CD4-positive, alpha-beta T cell treated with Interleukin-10 for 1 hour (primary cell): ENCODE measurements around the gene MYO5B.
"Not testable (repeated sequence)": the region's sequence is repeated elsewhere in the genome, so short reads cannot be mapped to it uniquely, and the experiment has no call there.

Source experiments
- DNase-seq: peaks from one replicate; pipeline ENCODE4 v3.0.0-alpha.2; 2020

Gene MYO5B

DNA sequence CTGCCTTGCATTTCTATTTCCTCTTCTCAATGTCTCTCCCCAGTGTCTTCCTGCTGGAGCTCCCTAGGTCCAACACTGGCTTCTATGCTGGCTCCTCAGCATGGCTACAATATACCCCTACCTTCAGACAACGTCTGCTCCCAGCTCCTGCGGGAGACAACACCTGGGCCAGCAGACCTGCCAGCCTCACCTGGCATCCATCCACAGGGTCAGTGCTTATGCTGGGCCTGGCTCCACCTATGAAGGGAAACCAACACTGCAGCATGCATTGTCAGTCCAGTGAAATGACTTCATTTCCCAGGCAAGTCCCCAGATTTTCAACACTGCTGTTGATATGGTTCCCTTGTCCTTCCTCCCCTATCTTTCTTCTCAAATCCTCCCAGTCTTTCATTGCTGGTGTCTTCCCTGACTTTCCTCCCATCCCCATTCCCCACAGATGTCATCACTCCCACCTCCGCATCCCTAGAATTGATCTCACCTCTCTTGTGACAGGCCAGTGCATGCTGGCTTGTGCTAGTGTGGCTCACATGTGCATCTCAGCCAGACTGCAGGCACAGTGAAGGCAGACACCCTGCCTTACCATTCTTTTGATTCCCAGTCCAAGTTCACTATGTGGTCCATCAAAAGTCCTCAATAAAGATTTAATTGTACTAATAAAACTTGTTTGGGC, 98.0 kb downstream of the MYO5B start:
- no peak for DNase-seq

DNA sequence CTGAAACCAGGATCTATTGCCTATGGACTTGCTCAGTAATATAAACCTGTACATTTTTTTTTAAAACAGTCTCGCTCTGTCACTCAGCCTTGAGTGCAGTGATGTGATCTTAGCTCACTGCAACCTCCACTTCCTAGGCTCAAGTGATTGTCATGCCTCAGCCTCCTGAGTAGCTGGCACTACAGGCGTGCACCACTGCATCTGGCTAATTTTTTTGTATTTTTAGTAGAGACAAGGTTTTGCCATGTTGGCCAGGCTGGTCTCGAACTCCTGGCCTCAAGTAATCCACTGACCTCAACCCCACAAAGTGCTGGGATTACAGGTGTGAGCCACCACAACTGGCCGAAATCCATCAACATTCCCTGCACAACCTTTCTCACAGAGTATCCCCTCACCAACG, 100.2 kb downstream of the MYO5B start:
- not testable (repeated sequence) for DNase-seq

DNA sequence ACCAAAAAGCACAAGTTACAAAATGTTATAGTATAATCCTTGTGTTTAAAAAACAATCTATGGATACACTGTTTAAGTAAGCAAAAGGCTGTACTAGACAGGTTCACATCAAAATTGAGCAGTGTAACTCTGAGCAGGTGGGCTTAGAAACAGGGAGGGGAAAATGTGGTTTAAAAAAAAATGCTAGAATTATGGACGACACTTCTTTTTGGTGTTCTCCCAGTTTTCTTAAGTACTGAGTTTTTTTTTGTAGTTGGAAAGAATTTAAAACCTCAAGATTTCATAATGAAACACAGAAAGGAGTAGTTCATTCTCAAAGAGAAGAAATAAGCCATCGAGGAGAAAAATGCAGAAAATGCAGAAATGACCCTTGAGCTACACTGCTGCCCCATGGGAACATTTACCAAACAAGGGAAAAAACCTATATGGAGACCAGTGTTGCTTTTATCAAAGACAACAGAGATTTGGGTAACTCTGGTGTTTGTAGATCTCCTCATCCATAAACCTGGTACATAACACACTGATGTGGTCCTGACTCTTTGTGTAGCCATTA, 100.7 kb downstream of the MYO5B start:
- DNase-seq = no peak

DNA sequence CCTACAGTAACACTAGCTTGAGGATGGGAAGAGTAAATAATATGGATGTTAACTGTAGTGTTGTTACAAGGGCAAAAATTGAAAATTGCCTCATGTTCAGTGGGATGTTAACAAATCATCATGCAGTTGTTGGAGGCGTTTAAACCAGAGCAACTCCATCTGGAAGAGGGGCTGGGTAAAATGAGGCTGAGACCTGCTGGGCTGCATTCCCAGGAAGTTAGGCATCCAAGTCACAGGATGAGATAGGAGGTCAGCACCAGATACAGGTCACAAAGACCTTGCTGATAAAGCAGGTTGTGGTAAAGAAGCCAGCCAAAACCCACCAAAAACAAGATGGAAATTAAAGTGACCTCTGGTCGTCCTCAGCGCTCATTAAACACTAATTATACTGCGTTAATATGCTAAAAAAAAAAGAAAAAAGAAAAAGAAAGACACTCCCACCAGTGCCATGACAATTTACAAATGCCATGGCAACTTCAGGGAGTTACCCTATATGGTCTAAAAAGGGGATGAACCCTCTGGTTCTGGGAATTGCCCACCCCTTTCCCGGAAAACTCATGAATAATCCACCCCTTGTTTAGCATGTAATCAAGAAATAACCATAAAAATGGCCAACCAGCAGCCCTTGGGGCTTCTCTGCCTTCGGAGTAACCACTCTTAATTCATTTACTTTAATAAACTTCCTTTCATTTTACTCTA, 101.4 kb downstream of the MYO5B start:
- DNase-seq = no peak

DNA sequence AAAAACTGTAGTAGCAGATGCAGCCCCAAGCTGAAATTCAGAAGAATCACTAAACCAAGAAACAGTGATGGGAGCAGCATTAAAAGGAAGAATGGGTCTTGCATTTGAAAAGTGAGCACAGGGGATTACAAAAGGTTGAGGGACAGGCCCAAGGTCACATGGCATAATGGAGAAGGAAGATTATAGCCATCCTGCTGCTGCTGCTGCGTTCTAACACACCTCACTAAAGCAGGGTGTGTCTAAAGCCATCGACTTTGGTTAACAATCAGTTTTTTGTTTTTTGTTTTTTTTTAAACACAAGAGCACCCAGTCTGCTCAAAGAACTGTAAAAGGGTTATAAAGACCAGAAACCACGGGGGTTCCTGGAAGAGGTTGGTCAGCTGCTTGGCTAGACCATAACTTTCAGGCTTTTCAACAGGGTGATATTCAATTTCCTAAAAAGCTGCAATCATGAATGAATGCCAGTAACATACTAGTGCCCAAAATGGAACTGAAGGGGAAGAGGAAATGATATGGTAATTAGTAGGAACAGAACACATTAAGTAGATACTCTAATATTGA, 102.6 kb downstream of the MYO5B start:
- DNase-seq = no peak

DNA sequence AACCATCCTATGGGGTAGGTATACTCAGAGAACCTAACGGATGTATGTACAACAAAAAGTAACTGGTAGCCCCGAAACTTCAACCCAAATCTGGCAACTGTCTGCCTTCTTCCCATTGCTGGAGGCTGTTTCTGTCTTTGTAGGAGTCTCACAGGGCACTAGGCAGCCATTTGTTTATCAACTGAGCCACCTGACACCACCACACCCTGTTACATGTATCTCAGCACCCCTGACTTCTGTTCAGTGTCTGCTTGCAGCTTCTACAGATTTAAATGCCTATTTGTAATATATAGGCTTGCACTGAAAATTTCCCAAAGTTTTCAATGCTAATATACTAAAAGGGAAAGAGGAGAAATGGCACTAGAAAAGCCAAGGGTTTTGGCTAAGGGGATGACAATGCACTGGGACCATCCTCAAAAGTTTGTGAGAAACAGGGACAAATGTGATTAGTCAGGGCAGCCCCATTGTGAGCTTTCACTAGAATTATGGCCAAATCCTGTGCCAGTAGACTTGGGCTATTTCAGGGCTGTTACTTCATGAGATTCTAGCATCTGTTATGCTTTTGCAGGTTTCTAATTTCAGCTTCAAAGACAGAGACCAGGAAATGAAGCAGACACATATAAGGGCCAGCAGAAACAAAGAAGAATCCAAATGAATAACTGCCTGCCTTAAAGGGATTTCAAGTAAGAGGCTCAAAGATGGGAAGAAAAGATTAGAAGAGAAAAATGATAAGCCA, 103.3 kb downstream of the MYO5B start:
- no peak for DNase-seq

DNA sequence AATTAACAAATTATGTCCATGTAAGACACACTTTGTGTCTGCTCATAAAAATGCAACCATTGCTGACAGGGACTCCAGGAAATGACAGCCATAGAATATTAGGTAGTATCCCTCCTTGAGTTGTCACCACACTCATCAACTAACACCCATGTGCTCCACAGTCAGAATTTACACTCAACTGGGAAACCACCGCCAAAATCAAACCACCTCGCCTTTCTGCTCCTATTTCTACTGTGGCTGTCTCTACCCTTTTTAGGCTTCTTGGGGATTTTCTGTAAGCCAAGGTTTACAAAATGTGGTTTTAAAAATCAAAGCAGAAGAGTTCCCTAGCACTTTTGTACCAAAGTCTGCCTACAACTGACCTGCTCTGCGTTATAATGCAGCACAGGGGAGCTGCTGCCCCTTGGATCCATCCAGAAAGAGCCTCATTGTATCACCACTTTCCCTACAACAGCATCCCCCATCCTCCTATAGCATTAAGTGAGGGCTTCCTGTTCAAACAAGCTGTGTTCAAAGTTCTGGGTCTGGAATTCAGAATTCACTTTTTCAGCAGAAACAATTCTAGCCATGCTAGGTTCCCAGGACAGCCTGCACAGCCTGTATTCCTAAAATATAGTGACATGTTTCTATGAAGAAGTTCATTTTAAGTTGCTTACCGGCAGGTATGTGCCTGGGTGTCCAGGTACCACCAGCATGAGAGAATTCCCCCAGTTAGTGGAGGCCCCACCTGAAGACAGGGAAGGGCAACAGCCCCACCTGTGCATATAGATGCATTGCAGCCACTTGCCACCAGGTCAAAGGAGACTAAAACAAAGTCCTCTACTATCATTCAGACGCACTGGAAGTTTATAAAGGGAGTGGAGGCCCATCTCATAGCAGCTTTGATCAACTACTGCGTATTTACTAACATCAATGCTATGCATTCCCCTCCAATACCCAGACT, 104.3 kb downstream of the MYO5B start:
- DNase-seq = no peak

DNA sequence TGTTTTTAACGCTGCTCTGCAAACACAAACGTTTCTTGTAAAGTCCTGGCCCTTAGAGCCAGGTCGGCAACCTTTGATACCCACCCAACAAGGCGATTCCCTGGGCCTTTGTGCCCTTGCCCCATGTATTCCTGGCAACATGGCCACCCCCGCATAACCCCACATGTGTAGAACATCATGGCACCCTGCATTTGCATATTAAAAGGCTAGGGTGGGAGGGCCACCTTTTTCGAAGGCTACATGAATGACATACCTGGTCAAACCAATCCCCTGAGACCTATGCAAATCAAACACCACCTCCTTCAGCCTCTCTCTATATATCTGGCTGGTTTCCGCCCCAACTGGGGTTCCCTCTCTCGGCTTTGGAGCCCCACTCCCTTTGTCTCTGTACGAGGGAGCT, 105.2 kb downstream of the MYO5B start:
- DNase-seq = no peak

DNA sequence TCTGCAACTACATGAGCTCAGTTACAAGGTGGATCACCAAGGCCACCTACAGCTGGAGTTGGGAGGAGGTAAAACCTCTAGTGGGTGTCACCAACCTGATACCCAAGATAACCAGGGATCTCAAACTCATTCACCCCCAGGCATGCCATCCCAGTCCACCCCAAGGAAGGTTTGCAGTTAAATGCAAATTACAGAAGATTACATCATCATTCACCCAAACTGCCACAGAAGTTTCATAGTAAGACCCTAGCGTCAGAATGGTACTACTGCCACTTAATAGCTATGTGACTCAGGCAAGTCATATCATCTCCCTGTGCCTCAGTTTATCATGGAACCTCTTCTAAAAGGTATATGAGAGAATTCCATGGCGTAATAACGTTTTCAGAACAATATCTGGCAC, 111.2 kb downstream of the MYO5B start:
- DNase-seq = no peak

DNA sequence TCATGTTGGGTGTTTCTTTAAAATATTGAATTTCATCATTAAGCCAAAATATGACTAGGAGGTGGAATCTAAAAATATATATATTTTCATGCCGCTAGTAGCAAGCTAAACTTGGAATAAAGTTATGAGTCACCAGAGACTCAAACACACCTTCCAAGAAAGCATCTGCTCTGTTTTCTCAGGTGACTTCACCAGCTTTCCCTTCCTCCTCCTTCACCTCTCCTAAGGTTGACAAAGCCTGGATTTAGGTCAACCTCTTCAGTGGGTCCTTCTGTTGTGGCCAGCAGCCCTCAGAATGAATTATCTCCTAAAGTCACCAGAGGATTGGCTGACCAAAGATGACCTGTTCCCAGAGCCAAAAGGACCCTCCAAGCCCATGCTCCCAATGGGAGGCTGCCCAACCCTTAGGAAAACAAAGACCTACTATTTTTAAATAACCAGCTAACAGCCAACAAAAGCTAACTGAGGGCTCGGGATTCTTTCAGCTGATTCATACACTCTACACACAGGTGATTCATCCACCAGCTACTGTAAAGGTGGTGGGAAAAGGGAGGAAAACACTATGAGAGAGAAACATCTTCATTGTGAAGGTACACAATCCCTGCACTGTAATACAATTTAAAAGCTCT, 113.9 kb downstream of the MYO5B start:
- DNase-seq = no peak

DNA sequence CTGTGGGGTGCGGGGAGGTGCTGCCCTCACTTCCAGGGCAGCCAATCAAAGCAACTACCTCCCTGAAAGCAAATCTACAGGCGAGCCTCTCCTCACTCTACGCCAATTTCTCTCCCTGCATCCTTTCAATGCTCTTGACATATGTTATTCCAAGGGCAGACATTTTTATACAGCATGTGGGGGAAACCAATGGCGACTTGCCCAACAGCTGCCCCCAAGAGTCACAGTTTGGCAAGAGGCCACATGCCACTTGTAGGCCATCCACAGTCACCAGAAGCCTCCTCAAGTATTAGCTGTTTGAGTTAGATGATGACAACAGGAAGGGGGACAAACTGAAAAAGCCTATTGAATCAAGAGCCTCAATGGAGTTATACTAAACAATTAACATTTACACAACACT, 114.6 kb downstream of the MYO5B start:
- no peak for DNase-seq

DNA sequence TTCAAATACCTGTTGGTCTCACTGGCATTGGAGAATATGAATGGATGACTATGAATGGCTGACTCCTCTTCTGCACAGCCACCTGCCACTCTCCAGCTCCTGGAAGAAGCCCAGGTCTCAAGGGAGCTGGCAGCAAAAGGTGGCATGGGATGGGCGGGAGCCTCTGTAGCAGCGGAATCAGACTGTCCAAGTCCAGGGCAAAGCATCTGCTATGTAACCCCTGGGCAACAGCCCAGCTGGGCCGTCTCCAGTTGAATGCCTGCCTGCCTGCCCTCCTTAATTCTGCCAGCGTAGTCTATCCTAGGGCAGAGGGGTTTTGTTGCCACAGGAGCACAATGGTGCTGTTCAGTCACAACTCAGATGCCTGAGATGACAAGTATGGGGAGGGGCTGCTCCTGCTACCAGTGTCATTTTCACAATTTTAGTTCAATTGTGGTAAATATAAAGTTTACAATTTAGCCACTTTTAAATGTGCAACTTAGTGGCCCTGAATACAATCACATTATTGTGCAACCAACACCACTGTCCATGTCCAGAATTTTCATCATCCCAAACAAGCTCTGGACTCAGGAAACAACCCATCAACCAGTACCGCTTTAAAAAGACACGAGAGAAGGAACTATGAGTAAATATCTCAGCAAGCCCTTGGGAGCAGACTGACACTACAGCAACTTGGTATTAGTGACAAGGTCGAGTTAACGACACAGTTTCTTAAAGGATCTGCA, 115.2 kb downstream of the MYO5B start:
- DNase-seq = no peak

DNA sequence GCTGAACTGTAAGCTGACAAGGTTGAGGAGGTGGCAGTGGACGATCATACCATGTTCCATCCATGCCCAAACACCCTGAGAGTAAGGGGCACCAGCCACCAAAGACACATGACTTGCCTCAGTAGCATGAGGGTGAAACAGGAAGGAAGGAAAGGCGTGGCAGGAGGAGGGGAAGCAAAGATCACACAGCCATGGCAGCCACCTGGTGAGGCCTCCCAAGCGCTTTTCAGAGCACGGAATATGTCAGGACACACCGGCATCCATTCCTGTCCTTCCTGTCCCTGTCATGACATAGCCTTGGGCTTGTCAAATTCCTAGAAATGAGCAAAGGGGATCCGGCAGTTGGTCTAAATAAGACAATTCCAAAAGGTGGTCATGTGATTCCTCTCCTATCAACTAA, 118.7 kb downstream of the MYO5B start:
- DNase-seq = no peak

DNA sequence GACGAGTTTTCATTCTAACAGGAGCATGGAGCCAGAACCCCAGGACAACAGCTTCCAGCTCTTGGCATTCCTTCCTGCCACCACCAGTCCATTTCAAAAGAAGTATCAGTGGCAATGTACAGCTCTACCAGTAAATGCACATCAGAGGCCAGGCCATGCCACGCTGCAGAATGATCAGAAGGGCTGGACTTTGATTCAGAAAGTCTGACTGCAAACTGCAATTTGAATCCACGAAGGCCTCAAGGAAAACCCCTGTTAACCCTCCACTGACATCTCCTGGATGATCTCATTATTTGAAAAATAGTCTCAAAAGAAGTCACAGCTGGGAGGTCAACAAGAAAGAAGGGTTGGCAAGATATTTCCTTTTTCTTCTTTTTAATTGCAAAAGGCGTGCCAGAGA, 119.2 kb downstream of the MYO5B start:
- DNase-seq = no peak

DNA sequence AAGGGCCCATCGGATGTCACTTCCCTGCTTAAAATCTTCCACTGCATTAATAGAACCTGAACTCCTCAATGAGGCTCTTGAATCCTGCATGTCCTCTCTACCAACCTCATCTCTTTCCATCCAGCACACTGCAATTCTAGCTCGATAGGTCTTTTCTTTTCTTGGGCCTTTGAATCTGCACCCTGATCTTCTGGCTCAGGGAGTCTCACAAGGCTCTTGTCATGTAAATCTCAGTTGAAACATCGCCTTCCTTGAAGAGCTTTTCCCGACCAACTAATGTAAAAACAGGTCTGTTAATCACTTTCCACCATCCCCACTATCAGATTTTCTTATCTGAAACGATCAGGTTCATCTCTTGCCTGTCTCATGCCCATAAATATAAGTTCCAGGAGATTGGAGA, 120.5 kb downstream of the MYO5B start:
- DNase-seq = no peak

DNA sequence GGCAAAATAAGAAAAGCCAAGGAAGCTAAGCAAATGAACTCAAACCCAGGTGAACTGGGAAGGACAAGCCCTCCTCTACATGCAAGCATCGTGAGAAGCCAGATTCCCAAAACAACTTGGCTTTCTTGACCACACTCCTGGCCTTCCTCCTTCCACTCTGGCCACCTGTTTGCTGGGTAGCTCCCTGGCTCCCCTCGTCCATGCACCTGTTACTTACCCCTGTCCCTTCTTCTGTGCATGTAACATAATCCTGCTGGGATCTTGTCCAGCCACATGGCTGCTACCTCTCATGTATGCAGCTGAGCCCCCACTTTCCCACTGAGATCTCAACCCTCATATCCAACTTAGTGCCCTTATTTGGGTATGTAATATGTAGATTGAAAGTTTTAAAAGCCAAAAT, 121.6 kb downstream of the MYO5B start:
- DNase-seq = no peak

DNA sequence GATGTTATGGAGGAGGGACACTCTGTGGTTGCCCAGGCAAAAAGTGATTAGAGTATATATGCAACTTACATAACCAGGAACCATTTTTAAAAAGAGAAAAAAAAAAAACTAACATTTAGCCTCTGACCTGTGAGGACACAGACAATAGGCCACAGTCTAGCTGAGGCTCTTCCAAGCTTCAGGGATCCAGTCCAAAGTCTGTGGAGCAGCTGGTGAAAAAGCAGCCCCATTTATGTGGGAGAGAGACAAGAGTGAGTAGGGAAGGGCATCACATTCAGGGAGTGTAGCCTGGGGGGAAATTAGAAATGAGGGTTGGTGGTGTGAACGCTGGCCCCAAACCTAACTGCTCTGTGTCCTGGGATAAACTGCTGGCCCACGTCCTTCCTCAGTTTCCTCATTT, 122.8 kb downstream of the MYO5B start:
- DNase-seq = no peak

DNA sequence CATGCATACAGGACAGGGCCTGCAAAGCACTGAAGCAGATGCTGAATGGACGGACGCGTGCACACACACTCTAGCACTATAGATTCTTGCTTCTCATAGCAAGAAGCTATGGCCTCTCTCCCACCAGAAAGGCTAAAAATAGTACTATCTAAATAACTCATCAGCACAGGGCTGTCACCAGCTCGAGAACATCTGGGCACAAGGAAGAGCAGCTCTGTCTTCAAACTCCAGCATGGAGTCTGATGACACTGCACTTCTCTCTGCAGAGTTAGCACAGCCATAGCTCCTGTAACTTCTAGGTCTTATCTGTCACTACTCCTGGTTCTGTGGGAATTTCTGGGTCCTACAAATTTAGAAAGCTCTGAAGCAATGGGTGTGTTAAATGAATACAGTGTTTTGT, 123.5 kb downstream of the MYO5B start:
- no peak for DNase-seq

DNA sequence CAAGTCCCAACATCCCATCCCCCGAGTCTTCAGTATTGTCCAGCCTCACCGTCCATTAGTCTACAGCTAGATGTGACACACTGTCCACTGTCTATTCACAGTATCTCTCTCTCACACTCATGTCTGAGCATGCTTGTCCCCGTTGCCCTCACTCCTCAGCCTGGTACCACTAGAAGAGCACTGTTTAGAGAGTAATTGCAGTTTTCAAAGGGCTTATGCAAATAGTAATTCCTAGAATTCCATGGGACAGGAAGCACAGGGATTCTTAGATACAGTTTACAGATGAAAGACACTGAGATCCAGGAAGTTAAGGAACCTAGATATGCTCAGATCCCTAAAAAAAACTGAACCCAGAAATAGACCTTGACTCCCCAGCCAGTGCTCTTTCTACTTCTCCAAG, 125.5 kb downstream of the MYO5B start:
- DNase-seq = no peak

DNA sequence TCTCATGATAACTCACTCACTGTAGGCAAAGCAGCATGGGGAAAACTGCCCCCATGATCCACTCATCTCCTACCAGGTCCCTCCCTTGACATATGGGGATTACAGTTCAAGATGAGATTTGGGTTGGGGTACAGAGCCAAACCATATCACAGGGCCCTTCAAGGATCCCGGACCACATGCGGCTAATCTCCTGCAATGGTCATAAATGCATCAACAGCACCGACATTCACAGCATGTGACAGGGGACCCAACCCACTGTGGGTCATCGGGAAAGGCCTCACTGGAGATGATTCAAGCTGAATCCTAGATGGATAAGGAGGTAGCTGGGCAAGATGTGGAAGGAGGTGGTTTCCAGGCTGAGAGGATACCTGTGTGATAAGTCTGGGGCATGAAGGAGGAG, 129.4 kb downstream of the MYO5B start:
- DNase-seq = no peak

DNA sequence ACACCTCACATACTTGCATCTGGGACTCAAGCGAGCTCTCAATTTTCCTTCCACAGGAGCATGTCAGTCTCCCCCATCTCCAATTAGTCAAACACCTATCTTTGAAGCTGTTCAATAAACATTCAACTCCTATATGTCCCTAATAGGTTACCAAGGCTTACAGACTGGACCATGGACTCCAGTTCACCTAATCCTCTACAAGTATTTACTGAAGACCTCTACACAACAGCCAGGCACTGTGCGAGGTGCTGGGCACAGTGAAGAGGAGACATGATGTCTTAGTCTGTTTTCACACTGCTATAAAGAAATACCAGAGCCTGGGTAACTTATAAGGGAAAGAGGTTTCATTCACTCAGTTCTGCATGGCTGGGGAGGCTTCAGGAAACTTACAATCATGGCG, 129.9 kb downstream of the MYO5B start:
- no peak for DNase-seq
